Measurements from ENCODE around the gene RSU1.
A peak's percentile ranks its signal among the peaks of the same experiment; 100 is the strongest.
"Not testable (repeated sequence)": the region's sequence is repeated elsewhere in the genome, so short reads cannot be mapped to it uniquely, and the experiment has no call there.

The RSU1 gene

DNA sequence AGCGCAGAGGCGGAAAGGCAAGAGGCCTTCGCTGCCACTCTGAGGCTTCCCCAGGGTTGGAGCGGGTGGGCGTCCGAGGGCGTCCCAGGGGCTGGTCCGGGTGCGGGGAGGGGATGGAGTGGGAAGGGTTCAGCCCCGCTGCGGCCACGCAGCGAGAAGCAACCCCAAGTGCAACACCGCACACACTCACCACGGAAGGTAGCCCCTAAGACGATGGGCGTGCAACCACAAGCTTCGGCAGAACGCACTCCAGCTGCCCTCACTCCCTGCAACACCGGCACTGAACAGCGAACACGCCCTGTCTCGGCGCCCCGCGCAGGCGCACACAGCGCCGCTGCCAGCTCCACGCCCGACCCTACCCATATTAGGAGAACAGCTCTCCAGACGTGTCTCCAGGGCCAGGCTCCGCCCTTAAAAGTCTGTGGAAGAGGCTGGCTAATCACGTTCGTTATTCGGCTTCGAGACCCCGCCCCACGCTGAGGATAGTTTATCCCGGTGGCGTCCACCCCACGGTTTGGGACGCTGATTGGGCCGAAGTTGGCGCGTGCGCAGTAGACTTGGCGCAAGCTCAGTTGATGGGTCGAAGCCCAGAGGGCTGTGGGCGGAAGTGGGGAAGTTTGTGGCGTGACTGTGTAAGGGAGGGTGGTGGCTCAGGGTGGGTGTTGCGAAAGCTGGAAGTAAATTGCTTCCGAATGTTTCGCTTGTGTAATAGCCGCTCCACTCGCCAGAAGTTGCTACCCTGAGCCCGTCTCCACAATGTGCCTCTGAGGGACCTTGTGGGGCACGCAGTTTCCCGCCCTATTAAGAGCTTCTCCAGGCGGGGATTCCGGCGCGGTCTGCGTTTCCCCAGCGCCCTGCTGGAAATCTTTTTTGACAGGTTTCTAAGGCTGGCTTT, at the start of gene RSU1:
RSU1 (minus strand) TSS at position 300 of the 895 bp plus-strand sequence. CDS start 343 bp downstream, outside the sequence.
- DNase-seq (ENCODE audit: low spot score) = peak; percentile 100

DNA sequence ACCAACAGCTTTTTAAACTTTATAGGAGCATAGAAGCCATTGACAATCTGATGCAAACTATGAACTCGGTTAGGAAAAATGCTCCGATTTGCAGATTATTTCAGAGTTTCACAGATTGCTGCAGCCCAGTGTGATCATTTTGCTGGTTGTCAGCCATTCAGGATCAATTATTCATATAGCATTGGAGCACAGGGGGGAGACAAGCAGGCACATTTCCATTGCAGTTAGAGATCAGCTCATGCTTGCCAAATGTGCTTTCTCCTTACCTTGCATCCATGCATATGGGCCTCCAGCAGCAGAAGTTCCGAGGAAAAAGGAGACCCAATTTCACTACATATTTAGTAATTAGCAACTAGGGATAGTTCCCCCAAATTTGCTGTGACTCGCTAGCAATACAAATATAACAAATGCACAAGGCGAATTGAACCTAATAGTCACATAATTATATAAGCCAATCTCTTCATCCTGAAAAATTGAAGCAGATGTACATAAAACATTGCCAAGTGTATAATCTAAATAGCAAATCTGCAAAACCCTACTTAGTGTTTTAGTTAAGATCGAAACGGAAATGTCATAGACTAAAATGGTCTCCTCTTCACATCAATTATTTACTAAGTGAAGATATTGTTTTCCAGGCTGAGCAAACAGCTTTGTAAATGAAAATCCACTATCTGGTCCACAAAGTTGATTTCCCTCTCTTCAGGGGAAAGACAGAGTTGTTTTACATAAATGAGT, 49.5 kb upstream of the RSU1 start:
- no peak for DNase-seq (ENCODE audit: low spot score)

DNA sequence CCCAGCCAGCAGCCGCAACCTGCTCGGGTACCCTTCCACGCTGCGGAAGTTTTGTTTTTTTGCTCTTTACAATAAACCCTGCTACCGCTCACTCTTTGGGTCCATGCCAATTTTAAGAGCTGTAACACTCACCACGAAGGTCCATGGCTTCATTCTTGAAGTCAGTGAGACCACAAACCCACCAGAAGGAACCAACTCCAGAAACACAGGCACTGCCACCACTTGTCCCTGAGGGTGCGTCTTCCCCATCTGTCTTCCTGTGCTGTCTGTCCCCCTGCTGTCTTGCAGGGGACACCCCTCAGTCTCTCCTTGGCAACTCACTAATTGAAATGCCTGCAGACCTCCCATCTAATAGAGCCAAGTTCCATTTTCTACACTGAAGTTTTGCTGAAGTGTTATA, 48.5 kb upstream of the RSU1 start:
- no peak for DNase-seq (ENCODE audit: low spot score)

DNA sequence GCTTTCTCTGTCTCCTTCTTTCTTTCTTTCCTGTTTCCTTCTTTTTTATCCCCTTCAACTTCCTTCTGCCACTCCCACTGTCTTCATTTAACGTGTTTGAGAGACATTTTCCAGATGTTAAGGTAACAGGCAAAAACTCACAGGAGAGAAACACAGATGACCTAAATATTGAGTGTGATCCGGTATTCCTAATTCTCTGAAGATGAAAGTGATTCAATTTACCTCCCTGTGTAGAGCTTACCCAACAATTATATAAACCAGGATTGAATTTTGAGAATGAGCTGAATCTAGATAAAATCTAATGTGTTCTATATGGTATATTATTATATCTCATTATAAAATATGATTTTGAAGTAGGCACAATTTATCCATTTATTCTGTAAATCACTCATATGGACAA, 46.5 kb upstream of the RSU1 start:
- DNase-seq (ENCODE audit: low spot score) = no peak

DNA sequence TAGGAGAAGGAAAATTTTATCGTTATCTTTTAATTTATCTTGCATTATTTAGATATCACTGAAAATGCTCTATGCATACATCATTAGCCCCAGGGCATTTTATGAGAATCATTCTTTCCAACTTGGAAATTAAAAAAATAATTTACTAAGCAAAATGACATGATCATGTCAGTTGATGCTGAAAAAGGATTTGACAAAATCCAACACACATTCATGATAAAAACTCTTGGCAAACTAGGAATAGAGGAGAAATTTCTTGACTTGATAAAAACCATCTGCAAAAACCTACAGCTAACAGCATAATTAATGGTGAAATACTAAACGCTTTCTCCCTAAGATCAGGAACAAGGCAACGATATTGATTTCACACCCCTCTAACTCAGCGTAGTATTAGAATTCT, 40.2 kb upstream of the RSU1 start:
- no peak for DNase-seq (ENCODE audit: low spot score)

DNA sequence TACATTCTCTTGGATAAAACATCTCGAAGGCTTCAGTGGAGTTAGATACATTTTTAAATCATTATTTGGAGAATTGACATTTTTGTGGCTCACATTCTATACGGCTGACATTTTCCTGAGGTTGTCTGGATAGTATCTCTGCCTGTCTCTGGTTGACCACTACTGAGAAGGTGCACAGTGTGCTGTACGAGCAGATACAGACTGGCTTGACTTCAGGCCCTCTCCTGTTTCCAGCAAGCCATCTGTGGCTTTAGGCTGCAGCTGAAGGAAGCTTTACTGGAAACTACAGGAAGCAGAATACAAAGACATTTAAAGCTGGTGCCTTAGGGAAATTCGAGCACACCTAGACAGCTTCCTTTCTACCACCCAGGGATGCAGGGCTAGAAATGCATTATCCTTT, 39.3 kb upstream of the RSU1 start:
- DNase-seq (ENCODE audit: low spot score) = no peak

DNA sequence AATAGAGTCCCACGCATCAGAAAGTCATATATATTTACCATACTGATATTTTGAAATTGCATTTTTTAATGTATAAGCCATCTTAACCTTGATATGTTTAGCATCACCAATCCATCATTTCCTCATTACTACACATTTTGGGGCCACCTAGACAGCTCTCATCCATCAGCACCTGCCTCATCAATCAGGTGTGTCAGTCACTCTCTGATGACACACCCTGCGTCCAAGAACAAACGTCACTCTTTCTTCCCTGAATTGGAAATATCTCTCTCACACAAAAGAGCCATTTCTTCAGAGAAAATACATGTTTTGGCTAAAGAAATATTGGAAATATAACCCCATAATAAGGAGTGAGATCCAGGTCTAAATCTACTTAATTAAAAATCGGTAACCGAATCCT, 38.9 kb upstream of the RSU1 start:
- DNase-seq (ENCODE audit: low spot score) = no peak

DNA sequence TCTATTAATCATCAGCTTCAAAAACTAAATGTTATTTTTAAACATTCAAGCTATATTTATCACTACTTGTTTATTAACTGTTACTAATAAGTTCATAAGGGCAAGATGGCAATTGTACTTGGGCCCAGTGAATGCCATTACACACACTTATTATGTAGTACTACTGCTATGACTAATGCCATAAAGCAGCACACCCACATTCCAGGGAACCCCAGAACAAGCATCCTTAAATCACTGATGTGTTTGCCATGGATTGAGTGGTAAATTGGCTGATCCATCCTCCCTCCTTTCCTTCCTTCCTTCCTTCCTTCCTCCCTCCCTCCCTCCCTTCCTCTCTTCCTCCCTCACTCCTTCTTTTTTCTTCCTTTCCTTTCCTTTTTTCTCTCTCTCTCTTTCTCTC, 37.4 kb upstream of the RSU1 start:
- DNase-seq (ENCODE audit: low spot score) = no peak

DNA sequence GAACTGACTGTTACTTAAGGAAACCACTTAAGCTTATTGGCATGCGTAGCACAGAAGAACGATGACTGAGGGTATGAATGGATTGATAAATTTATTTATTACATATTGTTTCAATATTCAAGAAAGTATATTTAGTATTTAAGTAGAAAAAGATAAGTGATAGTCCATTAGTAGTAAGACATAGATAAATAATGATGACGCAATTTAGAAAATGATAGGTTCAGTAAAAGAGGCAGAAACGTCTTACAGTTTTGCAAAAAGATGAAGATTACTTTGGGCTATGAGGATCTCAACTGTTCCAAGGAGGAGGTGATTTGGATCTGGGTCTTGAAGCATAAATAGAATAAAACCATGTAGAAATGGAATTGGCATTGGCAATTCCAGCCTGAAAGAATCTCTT, 36.6 kb upstream of the RSU1 start:
- DNase-seq (ENCODE audit: low spot score) = no peak

DNA sequence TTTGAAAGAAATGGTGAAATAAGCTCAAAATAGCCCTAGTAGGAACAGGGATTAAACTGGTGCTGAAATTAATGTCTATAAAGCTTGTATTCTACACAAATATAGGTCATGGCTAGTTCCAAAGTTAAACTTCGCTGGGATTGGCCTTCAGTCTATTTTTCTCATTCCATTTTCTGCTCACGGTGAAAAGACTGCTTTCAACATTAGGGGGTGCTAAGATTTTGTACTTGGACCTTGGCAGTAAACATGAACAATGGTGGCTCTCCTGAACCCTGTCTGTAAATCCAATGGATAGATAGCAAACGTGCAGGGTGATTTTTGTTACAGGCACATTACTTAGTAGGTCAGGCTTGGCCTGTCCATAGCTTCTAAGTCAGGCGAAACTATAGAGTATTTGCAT, 36.0 kb upstream of the RSU1 start:
- DNase-seq (ENCODE audit: low spot score) = peak; percentile 22

DNA sequence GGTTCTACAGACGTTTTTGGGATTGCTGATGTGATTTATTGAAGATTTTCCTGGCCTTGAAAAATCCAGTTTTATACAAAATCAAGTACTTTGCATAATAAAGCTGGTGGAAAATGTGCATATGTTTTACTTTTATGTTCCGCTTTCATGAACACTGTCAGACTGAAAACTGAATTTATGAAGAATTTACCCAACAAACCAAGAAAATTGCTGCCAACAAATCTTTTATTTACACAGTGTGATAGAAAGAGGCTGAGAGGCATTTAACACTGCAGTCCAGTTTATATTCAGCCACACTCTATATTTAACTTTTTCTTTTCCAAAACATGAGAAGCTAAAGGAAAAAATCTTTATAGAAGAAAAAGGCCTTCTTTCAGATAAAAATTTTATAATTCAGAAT, 35.4 kb upstream of the RSU1 start:
- no peak for DNase-seq (ENCODE audit: low spot score)

DNA sequence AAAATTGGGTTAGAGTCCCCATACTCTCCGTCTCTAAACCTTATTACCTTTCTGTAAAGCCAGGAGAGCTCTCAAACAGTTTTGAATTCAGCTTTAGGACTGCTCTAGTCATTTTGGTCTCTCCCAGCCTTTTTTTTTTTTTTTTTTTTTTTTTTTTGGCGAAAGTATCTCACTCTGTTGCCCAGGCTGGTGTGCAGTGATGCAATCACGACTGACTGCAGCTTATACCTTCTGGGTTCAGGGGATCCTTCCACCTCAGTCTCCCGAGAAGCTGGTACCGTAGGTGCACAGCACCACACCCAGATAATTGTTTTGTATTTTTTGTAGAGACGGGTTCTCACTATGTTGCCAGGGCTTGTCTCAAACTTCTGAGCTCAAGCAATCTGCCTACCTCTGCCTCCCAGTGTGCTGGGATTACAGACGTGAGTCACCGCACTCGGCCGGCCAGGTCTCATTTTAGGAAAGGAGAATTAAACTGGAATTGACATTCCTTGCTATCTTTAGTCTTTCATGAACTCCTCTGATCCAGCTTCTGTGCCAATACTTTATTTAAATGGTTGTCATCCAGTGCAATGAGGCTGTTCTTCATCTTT, 31.4 kb upstream of the RSU1 start:
- DNase-seq (ENCODE audit: low spot score) = no peak

DNA sequence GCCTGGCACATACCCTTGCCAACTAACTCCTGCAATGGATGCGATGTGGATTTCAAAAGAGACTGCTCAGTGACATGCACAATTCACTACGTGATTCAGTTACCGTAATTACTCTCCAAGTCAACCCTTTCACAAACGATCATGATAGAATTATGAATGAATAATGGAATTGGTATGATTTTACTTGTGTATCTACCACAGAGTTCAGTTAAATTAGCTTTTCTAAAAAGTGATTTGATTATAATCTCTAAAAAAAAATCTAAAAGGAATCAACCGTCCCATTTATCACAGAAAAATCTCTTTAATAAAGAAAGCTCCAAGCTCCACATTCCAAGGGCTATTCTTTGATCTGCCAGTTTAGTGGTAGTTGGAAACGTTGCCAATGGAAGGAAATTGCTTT, 30.4 kb upstream of the RSU1 start:
- no peak for DNase-seq (ENCODE audit: low spot score)

DNA sequence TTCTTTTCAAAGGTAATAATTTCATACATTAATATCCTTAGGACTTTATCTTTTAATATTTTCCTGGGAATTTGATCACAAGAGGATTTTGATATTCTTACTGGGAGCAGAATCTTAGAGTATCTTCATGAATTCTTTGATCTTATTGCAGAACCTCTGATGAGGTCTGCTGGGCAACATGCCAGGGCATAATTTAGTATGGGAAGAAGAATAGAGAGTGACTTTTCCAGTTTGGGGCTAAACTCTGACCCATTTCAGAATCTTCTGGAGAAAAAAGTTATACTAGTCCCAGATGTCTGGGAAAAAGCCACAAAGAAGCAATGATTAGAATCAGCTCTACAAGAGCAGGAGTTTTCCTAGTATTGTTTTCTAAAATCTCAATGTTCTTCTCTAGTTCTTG, 28.0 kb upstream of the RSU1 start:
- no peak for DNase-seq (ENCODE audit: low spot score)

DNA sequence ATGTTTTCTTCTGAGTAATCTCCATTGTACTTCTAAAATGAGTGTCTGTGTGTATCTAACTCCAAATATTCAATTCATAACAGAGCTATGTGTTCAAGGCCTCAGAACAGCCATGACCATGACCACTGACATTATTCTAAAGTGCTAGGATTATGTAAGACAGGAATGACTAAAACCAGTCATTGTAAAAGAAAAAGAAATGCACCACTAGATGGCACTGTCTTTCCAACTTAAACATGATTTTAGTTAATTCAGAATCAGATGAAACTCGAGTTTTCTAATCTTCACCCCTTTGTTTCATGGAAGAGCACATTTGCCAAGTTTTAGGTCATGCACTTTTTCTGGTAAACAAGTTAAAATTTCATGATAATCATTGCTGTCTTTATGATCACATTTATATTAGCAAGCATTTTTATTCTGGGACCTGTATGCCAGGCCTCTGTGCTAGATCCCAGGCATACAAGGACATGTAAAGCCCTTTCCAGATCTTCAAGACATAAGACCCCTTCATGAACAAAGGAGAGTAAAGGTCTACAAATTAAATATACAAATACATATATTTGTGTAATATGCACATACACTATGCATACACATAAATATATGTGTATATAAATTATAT, 26.1 kb upstream of the RSU1 start:
- peak; percentile 80 for DNase-seq (ENCODE audit: low spot score)

DNA sequence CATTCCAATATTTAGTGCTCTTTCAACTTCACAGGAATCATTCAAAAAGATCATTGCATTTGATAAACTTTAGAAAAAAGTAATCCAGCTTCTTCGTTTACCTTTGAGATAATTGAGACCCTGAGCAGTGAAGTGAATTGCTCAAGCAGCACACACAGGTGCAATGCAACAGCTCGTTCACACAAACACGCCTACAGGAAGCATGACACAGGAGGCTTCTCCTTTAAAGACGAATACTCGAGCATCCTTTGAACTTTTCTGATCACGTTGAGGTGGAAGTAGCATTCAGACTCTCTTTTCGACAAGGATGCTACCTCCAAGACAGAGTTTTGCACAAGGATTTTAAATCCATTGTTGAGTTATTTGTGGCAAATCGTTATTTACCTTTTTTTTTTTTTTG, 18.0 kb upstream of the RSU1 start:
- DNase-seq (ENCODE audit: low spot score) = peak; percentile 44

DNA sequence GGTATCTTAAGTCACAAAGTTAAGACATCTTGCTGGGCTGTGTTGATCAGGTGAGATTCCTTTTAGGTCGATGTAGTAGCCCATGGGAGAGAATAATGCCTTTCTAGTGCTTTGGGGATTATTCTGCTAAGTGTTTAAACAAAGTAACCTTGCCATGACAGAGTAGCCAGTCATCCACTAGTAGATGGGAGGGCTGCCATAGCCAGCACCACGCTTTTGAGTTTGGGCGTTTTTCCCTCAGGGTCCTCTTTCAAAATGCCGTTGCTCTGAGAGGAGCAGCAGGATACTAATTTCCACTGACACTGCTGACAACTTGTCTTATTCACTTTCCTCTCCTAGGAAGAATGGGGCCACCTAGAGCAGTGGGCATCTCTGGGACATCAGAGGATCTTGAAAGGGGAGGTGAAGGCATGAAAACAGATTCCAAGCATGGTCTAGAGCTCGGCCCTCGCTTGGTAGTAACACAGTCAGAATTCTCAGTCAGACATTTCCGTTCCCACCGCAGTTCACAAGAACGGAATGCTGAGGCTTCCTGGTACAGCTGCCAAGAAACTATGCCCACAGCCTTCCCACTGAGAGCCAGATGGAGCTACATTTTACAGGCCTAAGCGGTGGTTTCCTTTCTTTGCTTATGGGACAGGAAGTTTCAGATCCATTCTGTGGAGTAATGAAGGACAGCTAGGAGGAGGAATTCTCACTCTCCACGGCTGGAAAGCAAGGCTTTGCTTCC, 15.3 kb upstream of the RSU1 start:
- no peak for DNase-seq (ENCODE audit: low spot score)

DNA sequence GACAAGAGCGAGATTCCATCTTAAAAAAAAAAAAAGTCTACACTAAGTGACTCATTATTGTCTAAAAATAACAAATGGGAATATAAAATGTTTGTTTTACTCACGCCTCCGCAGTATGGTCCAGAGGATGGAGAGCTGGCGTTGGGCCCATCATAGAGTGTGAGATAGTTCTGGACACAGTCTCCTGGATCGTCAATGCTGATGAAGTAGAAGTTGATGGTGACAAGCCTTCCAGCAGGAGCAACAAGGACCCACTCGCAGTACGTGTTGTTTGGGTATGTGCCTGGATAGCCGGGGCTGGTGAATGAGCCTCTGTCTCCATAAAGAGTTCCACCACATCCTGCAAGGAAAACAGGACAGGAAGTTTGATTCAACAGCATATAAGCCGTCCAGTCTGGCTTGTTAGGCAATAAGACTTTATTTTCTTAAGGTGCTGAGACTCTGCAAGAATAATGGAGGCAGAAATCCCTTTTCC, 11.5 kb upstream of the RSU1 start:
- no peak for DNase-seq (ENCODE audit: low spot score)

DNA sequence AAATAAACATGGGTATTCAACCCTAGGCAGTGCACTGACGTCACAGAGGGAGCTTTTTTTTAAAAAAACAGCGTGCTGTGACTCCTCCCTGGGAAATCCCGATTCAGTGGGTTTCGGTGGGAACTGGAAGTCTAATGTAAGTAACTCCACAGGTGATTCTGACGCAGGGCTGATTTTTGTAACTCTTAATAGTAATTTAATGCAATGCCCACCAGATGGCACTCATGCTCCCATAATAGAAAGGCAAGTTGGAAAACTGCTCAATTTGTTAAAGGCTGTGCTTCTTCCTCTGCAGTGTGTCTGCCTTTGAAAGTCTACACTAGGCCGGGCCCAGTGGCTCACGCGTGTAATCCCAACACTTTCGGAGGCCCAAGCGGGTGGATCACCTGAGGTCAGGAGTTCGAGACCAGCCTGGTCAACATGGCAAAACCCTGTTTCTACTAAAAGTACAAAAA, 10.9 kb upstream of the RSU1 start:
- DNase-seq (ENCODE audit: low spot score) = peak; percentile 79

DNA sequence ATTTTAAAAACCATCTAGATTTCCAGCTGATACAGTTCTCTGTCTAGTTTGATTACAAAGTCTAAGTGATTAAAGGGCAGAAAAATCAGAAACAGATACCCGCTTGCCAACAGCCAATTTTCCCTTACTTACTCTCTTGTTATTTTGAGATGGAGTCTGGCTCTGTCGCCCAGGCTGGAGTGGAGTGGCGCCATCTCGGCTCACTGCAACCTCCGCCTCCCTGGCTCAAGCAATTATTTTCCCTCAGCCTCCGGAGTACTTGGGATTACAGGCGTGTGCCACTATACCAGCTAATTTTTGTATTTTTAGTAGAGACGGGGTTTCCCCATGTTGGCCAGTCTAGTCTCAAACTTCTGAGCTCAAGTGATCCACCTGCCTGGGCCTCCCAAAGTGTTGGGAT, 10.2 kb upstream of the RSU1 start:
- DNase-seq (ENCODE audit: low spot score) = not testable (repeated sequence)

DNA sequence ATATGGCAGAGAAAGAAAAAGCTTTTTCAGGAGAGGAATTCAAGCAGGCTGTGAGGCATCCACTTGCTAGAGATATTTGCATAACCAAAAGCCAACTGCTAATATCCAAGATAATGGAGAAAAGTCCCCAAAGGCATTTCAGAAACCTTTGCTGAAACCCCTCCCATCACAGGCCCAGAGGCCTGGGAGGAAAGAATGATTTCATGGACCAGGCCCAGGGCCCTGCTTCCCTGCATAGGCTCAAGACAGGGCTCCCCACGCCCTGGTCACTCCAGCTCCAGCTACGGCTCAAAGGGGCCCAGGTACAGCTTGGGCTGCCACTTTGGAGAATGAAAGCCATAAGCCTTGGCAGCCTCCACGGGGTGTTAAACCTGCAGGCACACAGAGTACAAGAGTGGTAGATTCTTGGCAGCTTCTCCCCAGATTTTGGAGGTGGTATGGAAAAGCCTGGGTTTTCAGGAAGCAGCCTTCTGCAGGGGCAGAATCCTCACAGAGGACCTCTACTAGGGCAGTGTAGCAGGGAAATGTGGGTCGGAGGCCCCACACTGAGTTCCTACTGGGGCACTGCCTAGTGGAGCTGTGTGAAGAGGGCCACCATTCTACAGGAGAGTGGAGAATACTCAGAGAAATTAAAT, 5.6 kb upstream of the RSU1 start:
- DNase-seq (ENCODE audit: low spot score) = no peak
